Measurements from ENCODE around the gene LRRC3B.

LRRC3B gene

GRCh38 chr3:26714485-26714884 is 91.9 kb downstream of the LRRC3B start:
- no peak for DNase-seq

DNA sequence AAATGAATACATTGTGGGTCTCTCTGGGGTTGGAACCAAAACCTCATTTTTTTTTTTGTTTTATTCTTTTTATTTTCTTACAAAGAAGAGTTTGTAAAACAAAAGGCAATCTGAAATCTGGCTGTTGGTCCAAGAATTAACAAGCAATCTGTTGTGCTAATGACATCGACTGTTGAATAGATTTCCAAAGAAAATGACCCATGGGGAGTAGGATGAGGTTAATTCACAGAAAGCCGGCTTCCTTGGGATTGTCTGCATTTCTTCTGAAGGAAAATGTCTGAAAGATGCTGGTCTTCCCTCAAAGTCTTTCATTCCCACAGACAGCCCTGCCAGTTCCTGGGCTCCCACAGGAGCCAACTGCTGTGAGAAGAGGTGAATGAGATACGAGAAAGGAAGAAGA is 92.9 kb downstream of the LRRC3B start:
- no peak for DNase-seq

DNA sequence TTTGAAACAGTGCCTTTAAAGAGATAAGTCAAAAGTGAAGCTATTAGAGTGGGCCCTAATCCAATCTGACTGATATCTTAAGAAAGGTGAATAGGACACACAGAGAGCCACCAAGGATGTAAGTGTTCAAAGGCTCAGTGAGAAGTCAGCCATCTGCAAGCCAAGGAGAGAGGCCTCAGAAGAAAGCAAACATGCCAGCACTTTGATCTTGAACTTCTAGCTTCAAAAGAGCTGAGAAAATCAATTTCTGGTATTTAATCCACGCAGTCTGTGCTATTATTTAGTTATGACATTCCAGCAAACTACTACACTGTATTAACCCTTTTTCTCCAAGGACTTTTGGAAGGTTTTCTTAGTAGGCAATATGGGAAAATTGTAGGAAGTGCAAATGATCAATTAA is 95.7 kb downstream of the LRRC3B start:
- DNase-seq, result no peak

DNA sequence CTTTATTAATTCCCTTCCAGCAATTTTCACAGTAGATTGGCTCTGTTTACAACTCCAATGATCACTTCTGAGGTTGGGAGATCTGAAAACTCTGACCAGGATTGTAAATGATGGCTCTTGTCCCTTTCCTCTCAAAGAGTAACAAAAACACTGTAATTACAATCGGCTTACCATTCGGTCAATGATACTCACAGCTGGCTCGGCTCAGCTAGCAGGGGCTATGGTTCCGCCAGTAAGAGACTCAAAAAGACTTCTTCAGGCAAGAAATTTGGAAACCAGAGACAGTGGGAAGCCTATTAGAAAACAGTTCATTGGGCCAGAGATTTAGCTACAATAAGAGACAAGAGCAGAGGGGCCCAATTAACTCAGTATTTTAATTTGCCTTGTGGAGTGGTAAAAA is 96.6 kb downstream of the LRRC3B start:
- DNase-seq, result no peak

- DNase-seq, result no peak
Observed at GRCh38 chr3:26721047-26721446, 98.5 kb downstream of the LRRC3B start.

DNA sequence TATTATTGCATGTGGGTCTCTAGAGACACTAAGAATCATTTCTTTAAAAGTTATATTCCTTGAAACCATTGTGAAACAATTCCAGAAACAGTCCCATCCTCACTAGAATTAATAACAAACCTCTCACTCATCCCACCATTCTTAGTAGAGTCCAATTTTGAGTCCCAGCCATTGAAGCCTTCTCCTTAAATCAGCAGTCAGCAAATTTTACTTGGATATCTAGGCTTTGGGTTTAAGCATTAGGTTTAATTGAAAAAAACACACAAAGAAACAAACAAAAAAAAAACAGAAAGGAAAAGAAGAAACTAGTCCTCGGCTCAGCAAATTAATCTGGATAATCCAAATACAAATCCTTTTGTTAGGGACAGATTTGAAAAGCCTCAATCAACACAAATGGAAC is 109.3 kb downstream of the LRRC3B start:
- no peak for DNase-seq

GRCh38 chr3:26750263-26750662 is 127.7 kb downstream of the LRRC3B start:
- DNase-seq, result no peak

GRCh38 chr3:26752466-26752865 is 129.9 kb downstream of the LRRC3B start:
- no peak for DNase-seq

DNA sequence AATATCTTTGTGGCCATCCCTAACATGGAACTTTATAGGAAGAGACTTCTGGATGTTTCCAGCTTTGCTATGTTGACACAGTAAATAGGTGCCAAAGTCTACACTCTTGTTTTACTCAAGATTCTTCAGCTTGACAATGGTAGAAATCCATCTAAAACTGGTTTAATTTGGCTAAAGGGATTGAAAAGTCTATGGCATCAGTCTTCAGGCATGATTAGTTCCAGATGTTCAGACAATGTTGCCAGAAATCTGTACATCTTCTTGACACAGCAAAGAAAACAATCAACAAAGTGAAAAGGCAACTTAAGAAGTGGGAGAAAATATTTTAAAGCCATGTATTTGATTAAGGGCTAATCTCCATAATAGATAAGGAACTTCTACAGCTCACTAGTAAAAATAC is 130.5 kb downstream of the LRRC3B start:
- no peak for DNase-seq

DNA sequence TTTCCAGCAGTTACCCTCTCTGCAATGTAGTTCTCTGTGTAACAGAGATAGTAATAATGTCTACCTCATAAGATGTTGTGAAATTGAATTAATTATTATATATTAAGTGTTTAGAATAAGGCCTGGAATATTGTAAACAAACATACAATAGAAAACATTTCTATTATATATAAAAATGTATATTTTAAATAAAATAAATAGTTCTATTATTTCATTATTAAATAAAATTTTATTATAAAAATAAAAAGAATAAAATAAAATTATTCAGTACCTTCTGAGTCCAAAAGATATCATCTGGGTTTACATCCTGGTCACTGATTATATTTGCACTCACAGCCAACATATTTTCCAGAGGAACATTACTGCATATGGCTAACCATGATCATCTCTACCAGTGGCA is 135.4 kb downstream of the LRRC3B start:
- no peak for DNase-seq

Measured in bone marrow (tissue), 2 donors.